SU-DHL-6 (cell line): ENCODE measurements around the gene FBN1.

ENCODE experiments used
- H2AFZ ChIP-seq: fragments of 200-600 bp; sonication (generic); 2 replicates; pipeline ENCODE4 v1.6.1; 2014; ENCODE audit warnings: low read depth, mild to moderate bottlenecking, moderate library complexity, mixed read lengths, antibody characterized with exemption, low read length; ENCODE audit not compliant: severe bottlenecking
- H3F3A ChIP-seq: fragments of 200-600 bp; shearing (Covaris generic); 2 replicates; pipeline ENCODE4 v1.6.0; 2016; ENCODE audit warnings: antibody characterized with exemption, mild to moderate bottlenecking; ENCODE audit not compliant: insufficient read depth
- H3K27ac ChIP-seq: fragments of 200-600 bp; sonication (generic); 2 replicates; pipeline ENCODE4 v1.5.1; 2016; ENCODE audit warnings: low read depth, mild to moderate bottlenecking, low read length, moderate library complexity, mixed read lengths
- H3K27me3 ChIP-seq: fragments of 200-600 bp; sonication (generic), shearing (Covaris generic); 2 replicates; pipeline ENCODE4 v1.6.0; 2014; ENCODE audit warnings: mild to moderate bottlenecking, low read length
- H3K36me3 ChIP-seq: fragments of 200-600 bp; sonication (generic); 2 replicates; pipeline ENCODE4 v1.6.1; 2014; ENCODE audit warnings: mild to moderate bottlenecking, low read length, mixed read lengths
- H3K4me2 ChIP-seq: fragments of 300-600, 200-600 bp; shearing (Covaris generic), sonication (generic); 2 replicates; pipeline ENCODE4 v1.6.0; 2014; ENCODE audit warnings: low read length, low read depth, mild to moderate bottlenecking; ENCODE audit not compliant: poor library complexity, severe bottlenecking
- H3K4me3 ChIP-seq: fragments of 200-600 bp; sonication (generic); 2 replicates; pipeline ENCODE4 v1.5.1; 2014; ENCODE audit warnings: antibody characterized with exemption, low read length, mild to moderate bottlenecking, mixed read lengths; ENCODE audit not compliant: insufficient read depth, poor library complexity, severe bottlenecking
- H3K79me2 ChIP-seq: fragments of 200-600 bp; sonication (generic); 2 replicates; pipeline ENCODE4 v1.6.1; 2014; ENCODE audit warnings: mild to moderate bottlenecking, low read length, moderate library complexity; ENCODE audit not compliant: insufficient read depth
- H3K9ac ChIP-seq: fragments of 200-600 bp; sonication (generic); 2 replicates; pipeline ENCODE4 v1.7.0; 2014; ENCODE audit warnings: mild to moderate bottlenecking, low read length
- H3K9me2 ChIP-seq: fragments of 200-600 bp; sonication (generic); replicated peaks from 2 replicates; pipeline ENCODE4 v1.6.1; 2014; ENCODE audit warnings: low read length; ENCODE audit not compliant: insufficient read depth
- H3K9me3 ChIP-seq: fragments of 200-600 bp; sonication (generic); 2 replicates; pipeline ENCODE4 v1.6.1; 2014; ENCODE audit warnings: low read length, mixed read lengths; ENCODE audit not compliant: insufficient read depth
- H4K20me1 ChIP-seq: fragments of 200-600 bp; sonication (generic); 2 replicates; pipeline ENCODE4 v1.6.1; 2014; ENCODE audit warnings: low read depth, mild to moderate bottlenecking, antibody characterized with exemption, low read length, moderate library complexity, mixed read lengths
- EZH2phosphoT487 ChIP-seq: fragments of 200-600 bp; sonication (generic), shearing (Covaris generic); conservative IDR thresholded peaks from 2 replicates; pipeline ENCODE4 v1.6.1; 2018; ENCODE audit warnings: mild to moderate bottlenecking, antibody characterized with exemption, low read length, moderate library complexity, mixed read lengths
- TF ChIP-seq, protein P1 (sequence below): fragments of 200-600 bp; sonication (generic); IDR thresholded peaks from one replicate; pipeline ENCODE4 v1.5.1; 2017; ENCODE audit warnings: antibody characterized with exemption, mild to moderate bottlenecking, low read length, moderate library complexity; ENCODE audit not compliant: insufficient read depth, poor library complexity, severe bottlenecking

The FBN1 gene

DNA sequence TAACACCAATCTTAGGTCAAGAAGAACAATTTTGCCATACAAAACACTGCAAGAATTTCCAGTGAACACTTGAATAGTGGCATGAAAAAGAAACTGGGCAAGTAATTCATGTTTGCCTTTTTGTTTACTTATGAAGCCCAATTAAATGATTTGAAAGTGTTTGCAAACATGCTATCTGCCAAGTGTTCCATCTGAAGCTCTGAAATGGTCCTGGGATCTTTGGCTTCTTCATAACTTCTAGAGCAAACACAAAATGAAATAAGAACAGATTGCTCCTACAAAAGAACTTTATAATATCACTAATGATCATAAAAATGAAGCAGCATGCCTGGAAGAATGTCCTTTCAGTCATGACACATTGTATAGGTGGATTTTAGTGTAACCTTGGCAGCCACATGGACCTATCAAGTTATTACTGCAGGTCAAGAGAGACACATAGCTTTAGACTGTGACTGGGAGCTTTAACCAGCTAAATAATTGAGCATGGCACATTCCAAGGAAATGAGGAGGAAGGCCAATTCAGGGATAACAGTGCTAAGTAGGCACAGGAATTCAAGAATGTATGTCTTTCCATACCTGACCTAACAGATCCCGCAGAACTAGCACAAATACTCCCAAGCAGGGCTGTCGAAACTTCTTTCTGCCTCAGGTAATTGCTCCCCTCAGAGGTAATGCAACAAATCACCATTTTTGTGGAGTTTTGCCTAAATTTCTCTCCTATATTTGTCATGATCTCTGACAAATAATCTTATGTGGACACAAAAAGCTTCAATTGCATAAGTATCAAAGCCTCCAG is 169.7 kb downstream of the FBN1 start:
- H3K4me2 ChIP-seq, result no peak overlapping the region
- no peak overlapping the region for H3K9ac ChIP-seq
- no peaks in the 10 kb centered on the region for H3F3A ChIP-seq
- no peaks in the 10 kb centered on the region for H3K36me3 ChIP-seq
- H3K27ac ChIP-seq, result no peak overlapping the region
- H3K4me3 ChIP-seq, result no peak overlapping the region
- no peaks in the 10 kb centered on the region for H3K79me2 ChIP-seq
- no peaks in the 10 kb centered on the region for H3K27me3 ChIP-seq
- no peaks in the 10 kb centered on the region for H3K9me2 ChIP-seq
- H4K20me1 ChIP-seq, result no peaks in the 10 kb centered on the region
- no peaks in the 10 kb centered on the region for H3K9me3 ChIP-seq
- TF ChIP-seq, protein P1, sequence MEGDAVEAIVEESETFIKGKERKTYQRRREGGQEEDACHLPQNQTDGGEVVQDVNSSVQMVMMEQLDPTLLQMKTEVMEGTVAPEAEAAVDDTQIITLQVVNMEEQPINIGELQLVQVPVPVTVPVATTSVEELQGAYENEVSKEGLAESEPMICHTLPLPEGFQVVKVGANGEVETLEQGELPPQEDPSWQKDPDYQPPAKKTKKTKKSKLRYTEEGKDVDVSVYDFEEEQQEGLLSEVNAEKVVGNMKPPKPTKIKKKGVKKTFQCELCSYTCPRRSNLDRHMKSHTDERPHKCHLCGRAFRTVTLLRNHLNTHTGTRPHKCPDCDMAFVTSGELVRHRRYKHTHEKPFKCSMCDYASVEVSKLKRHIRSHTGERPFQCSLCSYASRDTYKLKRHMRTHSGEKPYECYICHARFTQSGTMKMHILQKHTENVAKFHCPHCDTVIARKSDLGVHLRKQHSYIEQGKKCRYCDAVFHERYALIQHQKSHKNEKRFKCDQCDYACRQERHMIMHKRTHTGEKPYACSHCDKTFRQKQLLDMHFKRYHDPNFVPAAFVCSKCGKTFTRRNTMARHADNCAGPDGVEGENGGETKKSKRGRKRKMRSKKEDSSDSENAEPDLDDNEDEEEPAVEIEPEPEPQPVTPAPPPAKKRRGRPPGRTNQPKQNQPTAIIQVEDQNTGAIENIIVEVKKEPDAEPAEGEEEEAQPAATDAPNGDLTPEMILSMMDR, result no peak
- no peak for TF ChIP-seq EZH2phosphoT487
- no peak overlapping the region for H2AFZ ChIP-seq

DNA sequence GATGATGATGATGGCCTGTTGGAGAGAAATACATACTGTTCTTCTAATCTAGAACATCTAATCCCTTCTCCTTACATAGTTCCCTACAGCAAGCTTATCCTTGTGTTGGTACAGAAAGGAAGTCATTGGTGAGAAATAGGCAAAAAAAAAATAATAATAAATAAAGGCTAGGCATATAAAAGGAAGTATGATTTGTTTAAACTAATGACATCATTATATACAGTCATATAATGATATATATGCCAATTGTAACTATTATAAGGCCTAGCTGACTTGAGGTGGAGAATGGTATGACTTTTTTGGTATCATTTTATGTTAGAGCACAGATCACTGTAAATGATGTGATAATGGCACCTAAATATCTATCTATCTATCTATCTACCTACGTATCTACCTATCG is 171.8 kb downstream of the FBN1 start:
- H2AFZ ChIP-seq, result no peak overlapping the region
- no peak overlapping the region for H3K4me3 ChIP-seq
- H3K79me2 ChIP-seq, result no peaks in the 10 kb centered on the region
- no peaks in the 10 kb centered on the region for H3K36me3 ChIP-seq
- H3K9ac ChIP-seq, result no peak overlapping the region
- no peaks in the 10 kb centered on the region for H3K9me2 ChIP-seq
- H3F3A ChIP-seq, result no peaks in the 10 kb centered on the region
- no peak overlapping the region for H3K27ac ChIP-seq
- no peaks in the 10 kb centered on the region for H3K9me3 ChIP-seq
- no peak overlapping the region for H3K4me2 ChIP-seq
- TF ChIP-seq EZH2phosphoT487, result no peak
- TF ChIP-seq, protein P1, result no peak
- H4K20me1 ChIP-seq, result no peaks in the 10 kb centered on the region
- H3K27me3 ChIP-seq, result no peaks in the 10 kb centered on the region

DNA sequence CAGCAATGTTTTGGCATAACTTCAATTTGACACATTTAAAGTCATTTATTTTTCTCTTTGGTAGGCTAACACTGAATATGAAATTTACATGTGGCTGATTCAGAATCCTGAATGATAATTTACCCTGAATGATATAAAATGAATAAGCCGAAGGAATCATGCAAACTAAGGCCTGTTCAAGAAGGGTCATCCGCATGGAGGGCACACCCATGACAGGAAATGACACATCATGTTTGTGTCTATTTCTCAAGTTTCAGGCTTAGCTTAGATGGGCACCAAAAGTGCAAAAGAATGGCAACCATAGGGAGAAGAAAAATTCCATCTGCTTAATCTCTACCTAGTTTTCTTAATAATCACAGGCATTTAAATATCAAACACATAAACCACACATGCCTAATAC is 172.8 kb downstream of the FBN1 start:
- no peaks in the 10 kb centered on the region for H4K20me1 ChIP-seq
- H3F3A ChIP-seq, result no peaks in the 10 kb centered on the region
- no peak overlapping the region for H3K9ac ChIP-seq
- H3K27ac ChIP-seq, result no peak overlapping the region
- TF ChIP-seq, protein P1, result no peak
- no peak for TF ChIP-seq EZH2phosphoT487
- no peaks in the 10 kb centered on the region for H3K27me3 ChIP-seq
- H3K9me3 ChIP-seq, result no peaks in the 10 kb centered on the region
- H3K36me3 ChIP-seq, result no peaks in the 10 kb centered on the region
- no peaks in the 10 kb centered on the region for H3K9me2 ChIP-seq
- H3K4me3 ChIP-seq, result no peak overlapping the region
- no peak overlapping the region for H2AFZ ChIP-seq
- no peaks in the 10 kb centered on the region for H3K79me2 ChIP-seq
- no peak overlapping the region for H3K4me2 ChIP-seq
